Esophagus muscularis mucosa (tissue), 4 donors: Measurements from ENCODE around the gene GABRR1. TPM values are rescaled to one million over a fixed set of nuclear protein-coding genes. Genes with fewer than 3 reads are reported as not detected.

Source experiments
- DNase-seq: peaks from one replicate; pipeline ENCODE4 v3.0.0-alpha.2; 2017; ENCODE audit errors: extremely low spot score
- H3K27ac ChIP-seq, 4 donors: fragments of 200-600 bp; sonication (generic); replicated peaks in 1 of 4; 1 replicate in 3 of 4; 2 replicates in 1 of 4; pipeline ENCODE4 v1.5.1; 2016 to 2019; ENCODE audit warnings: mild to moderate bottlenecking in 1 of 4
- H3K27me3 ChIP-seq, 4 donors: fragments of 200-600 bp; sonication (generic); one replicate each; pipeline versions ENCODE4 v1.5.1 to v1.6.0; 2016 to 2019
- H3K36me3 ChIP-seq, 4 donors: fragments of 200-600 bp; sonication (generic); one replicate each; pipeline ENCODE4 v1.5.1; 2016 to 2019
- H3K4me1 ChIP-seq, 4 donors: fragments of 200-600 bp; sonication (generic); one replicate each; pipeline ENCODE4 v1.5.1; 2016 to 2019
- H3K4me3 ChIP-seq, 4 donors: fragments of 200-600 bp; sonication (generic); 1 replicate in 2 of 4; 2 replicates in 2 of 4; pipeline ENCODE4 v1.5.1; 2016 to 2019; ENCODE audit warnings: mild to moderate bottlenecking in 4 of 4, moderate library complexity in 1 of 4
- H3K9me3 ChIP-seq, 4 donors: fragments of 200-600 bp; sonication (generic); 1 replicate in 3 of 4; 2 replicates in 1 of 4; pipeline ENCODE4 v1.5.1; 2016 to 2019
- CTCF ChIP-seq, 3 experiments: fragments of 200-600 bp in 2 of 3; fragments of 450-650 bp in 1 of 3; sonication (generic) in 2 of 3; IDR thresholded peaks; one replicate each; pipeline ENCODE4 v1.5.1; 2017 to 2019; ENCODE audit warnings: antibody characterized with exemption in 3 of 3, mild to moderate bottlenecking in 2 of 3, moderate library complexity in 1 of 3
- EP300 ChIP-seq: sonication (generic); formaldehyde crosslinking; IDR thresholded peaks from one replicate; pipeline ENCODE4 v1.6.1; 2017; ENCODE audit warnings: antibody characterized with exemption
- POLR2A ChIP-seq: fragments of 450-650 bp; IDR thresholded peaks from one replicate; pipeline ENCODE4 v1.6.1; 2017; ENCODE audit warnings: antibody characterized with exemption, moderate library complexity, mild to moderate bottlenecking, low read depth
- POLR2AphosphoS5 ChIP-seq, 2 donors: sonication (generic); formaldehyde crosslinking; IDR thresholded peaks; one replicate each; pipeline ENCODE4 v1.6.1; 2017; ENCODE audit warnings: antibody characterized with exemption in 2 of 2
- WGBS: methylation state at CpG from one replicate; pipeline ENCODE4 v1.1.5; 2018; 5-methylcytosine and 5-hydroxymethylcytosine counted together
- intact Hi-C: fragments of 100-400 bp; cut with DNase I; formaldehyde crosslinking; loops from one replicate; pipeline ENCODE4 v1.15.1; 2023
- total RNA-seq, 4 donors: library from RNA; depleted of rRNA; stranded (reverse); fragments of >200 nt; gene quantifications; one replicate each; pipeline versions ENCODE4 v1.1.0 to v1.2.1, GENCODE V29; 2016

The GABRR1 gene
- total RNA-seq, 4 donors from 2014 or later, result 0.13 TPM; not detected in 3

- Histone ChIP-seq H3K27ac (no peak overlapping the region), H3K36me3 (no peaks in the 10 kb centered on the region), H3K9me3 (peaks cover 0 to 6% (median 2%) of the 10 kb centered on the region in 4 donors), H3K27me3 (no peaks in the 10 kb centered on the region), H3K4me3 (no peak overlapping the region), H3K4me1 (no peaks in the 10 kb centered on the region)
- TF ChIP-seq POLR2AphosphoS5 (IDR thresholded peaks at IDR 0.05) (no peak), EP300 (no peak), CTCF (IDR thresholded peaks at IDR 0.05) (no peak), POLR2A (no peak)
- no peak for DNase-seq
- intact Hi-C loops, result no loop called here
- WGBS, result 88% methylated on average over 7 of the region's 7 CpGs
These were observed 16.4 kb downstream of the GABRR1 start for GRCh38 chr6:89200706-89201215.

- no peak overlapping the region for H3K4me3 ChIP-seq
- no peak for DNase-seq
- H3K9me3 ChIP-seq, result peaks cover 0 to 18% (median 14%) of the 10 kb centered on the region in 4 donors
- H3K27ac ChIP-seq, result no peak overlapping the region
- intact Hi-C loops, result no loop called here
- no peaks in the 10 kb centered on the region for H3K4me1 ChIP-seq
- no peaks in the 10 kb centered on the region for H3K36me3 ChIP-seq
- WGBS, result 78% methylated on average over 2 of the region's 2 CpGs
- TF ChIP-seq POLR2AphosphoS5 (IDR thresholded peaks at IDR 0.05) (no peak), EP300 (no peak), POLR2A (no peak), CTCF (IDR thresholded peaks at IDR 0.05) (no peak)
- H3K27me3 ChIP-seq, result no peaks in the 10 kb centered on the region
These were observed 17.6 kb downstream of the GABRR1 start for GRCh38 chr6:89199579-89199978.

- Histone ChIP-seq H3K9me3 (peaks cover 0 to 28% (median 22%) of the 10 kb centered on the region in 4 donors), H3K27ac (no peak overlapping the region), H3K4me1 (no peaks in the 10 kb centered on the region), H3K4me3 (no peak overlapping the region), H3K36me3 (no peaks in the 10 kb centered on the region), H3K27me3 (no peaks in the 10 kb centered on the region)
- intact Hi-C loops, result no loop called here
- DNase-seq, result no peak
- TF ChIP-seq POLR2AphosphoS5 (IDR thresholded peaks at IDR 0.05) (no peak), POLR2A (no peak), CTCF (IDR thresholded peaks at IDR 0.05) (no peak), EP300 (no peak)
- 90% methylated on average over 2 of the region's 7 CpGs for WGBS
These were observed 18.9 kb downstream of the GABRR1 start for GRCh38 chr6:89198235-89198634.

- no peak for DNase-seq
- no peak overlapping the region for H3K27ac ChIP-seq
- H3K36me3 ChIP-seq, result no peaks in the 10 kb centered on the region
- no peaks in the 10 kb centered on the region for H3K4me1 ChIP-seq
- intact Hi-C loops, result no loop called here
- no peak overlapping the region for H3K4me3 ChIP-seq
- peaks cover 0 to 28% (median 22%) of the 10 kb centered on the region in 4 donors for H3K9me3 ChIP-seq
- TF ChIP-seq CTCF (IDR thresholded peaks at IDR 0.05), result no peak
- no peak for TF ChIP-seq POLR2AphosphoS5 (IDR thresholded peaks at IDR 0.05)
- no peak for TF ChIP-seq POLR2A
- TF ChIP-seq EP300, result no peak
- WGBS, result 79% methylated on average over 2 of the region's 4 CpGs
- no peaks in the 10 kb centered on the region for H3K27me3 ChIP-seq
These were observed 20.0 kb downstream of the GABRR1 start for GRCh38 chr6:89197141-89197540.

- H3K27me3 ChIP-seq, result no peaks in the 10 kb centered on the region
- DNase-seq, result no peak
- no peak overlapping the region for H3K4me3 ChIP-seq
- TF ChIP-seq POLR2AphosphoS5 (IDR thresholded peaks at IDR 0.05), result no peak
- TF ChIP-seq EP300, result no peak
- no peak for TF ChIP-seq POLR2A
- TF ChIP-seq CTCF (IDR thresholded peaks at IDR 0.05), result no peak
- no peak overlapping the region for H3K27ac ChIP-seq
- WGBS, result 85% methylated on average over 1 of the region's 1 CpG
- intact Hi-C loops, result no loop called here
- no peaks in the 10 kb centered on the region for H3K36me3 ChIP-seq
- no peaks in the 10 kb centered on the region for H3K4me1 ChIP-seq
- peaks cover 0 to 28% (median 22%) of the 10 kb centered on the region in 4 donors for H3K9me3 ChIP-seq
These were observed 22.6 kb downstream of the GABRR1 start for GRCh38 chr6:89194559-89194958.
